Measurements from ENCODE around the gene AHNAK2.

AHNAK2 gene

DNA sequence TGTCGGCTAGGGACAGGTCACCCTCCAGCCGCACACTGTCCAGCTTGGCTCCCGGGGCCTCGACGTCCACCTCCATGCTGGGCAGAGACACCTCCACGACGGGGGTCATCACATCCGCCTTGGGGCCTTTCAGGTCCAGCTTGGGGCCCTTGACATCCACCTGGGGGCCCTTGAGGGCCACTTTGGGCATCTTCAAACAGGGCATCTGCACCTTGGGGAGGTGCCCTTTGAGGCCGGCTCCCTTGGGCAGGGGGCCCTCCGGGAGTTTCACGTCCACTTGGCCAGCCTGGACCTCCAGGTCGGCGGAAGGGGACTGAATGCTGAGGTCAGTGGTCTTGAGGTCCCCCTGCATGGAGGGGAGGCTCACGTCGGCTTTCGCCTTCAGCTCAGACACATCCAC lies 35.6 kb downstream of the AHNAK2 start:
- no peak for TF ChIP-seq FOXP2 (optimal IDR thresholded peaks at IDR 0.05; ENCODE audit: control extremely low read depth, extremely low read length, insufficient read depth)
- no peak for TF ChIP-seq EZH2 (IDR thresholded peaks at IDR 0.05)
- TF ChIP-seq POLR2AphosphoS5 (IDR thresholded peaks at IDR 0.05; ENCODE audit: borderline replicate concordance, low read depth, low read length) = no peak
- no peak for DNase-seq (ENCODE audit: low read depth, low spot score)
- no peak overlapping the region for H3K4me3 ChIP-seq
- no peak overlapping the region for H3K9ac ChIP-seq (ENCODE audit: insufficient read length)
- H3K9me3 ChIP-seq (ENCODE audit: low read depth, low read length) = no peaks in the 10 kb centered on the region
- H3K36me3 ChIP-seq (ENCODE audit: insufficient read depth, low read length) = no peaks in the 10 kb centered on the region
- no peak overlapping the region for H3K27ac ChIP-seq

DNA sequence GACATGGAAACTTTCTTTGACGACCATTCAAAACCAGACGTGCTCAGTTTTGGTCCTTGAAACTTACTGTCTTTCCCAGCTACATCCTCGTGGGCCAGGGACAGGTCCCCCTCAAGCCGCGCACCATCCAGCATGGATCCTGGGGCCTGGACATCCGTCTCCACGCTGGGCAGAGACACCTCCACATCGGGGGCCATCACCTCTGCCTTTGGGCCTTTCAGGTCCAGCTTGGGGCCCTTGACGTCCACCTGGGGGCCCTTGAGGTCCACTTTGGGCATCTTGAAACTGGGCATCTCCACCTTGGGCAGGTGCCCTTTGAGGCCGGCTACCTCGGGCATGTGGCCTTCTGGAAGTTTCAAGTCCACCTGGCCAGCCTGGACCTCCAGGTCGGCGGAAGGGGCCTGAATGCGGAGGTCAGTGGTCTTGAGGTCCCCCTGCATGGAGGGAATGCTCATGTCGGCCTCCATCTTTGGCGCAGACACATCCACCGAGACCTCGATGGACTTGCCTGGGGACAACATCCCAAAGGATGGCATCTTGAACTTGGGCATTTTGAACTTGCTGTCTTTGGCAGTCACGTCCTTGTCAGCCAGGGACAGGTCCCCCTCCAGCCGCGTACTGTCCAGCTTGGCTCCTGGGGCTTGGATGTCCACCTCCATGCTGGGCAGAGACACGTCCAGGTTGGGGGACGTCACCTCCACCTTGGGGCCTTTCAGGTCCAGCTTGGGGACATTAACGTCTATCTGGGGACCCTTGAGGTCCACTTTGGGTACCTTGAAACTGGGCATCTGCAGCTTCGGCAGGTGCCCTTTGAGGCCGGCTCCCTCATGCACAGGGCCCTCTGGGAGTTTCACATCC lies 36.4 kb downstream of the AHNAK2 start:
- Histone ChIP-seq H3K9me3 (ENCODE audit: low read depth, low read length) (no peaks in the 10 kb centered on the region), H3K36me3 (ENCODE audit: insufficient read depth, low read length) (no peaks in the 10 kb centered on the region), H3K9ac (ENCODE audit: insufficient read length) (no peak overlapping the region), H3K27ac (no peak overlapping the region), H3K4me3 (no peak overlapping the region)
- TF ChIP-seq POLR2AphosphoS5 (IDR thresholded peaks at IDR 0.05; ENCODE audit: borderline replicate concordance, low read depth, low read length) = no peak
- TF ChIP-seq EZH2 (IDR thresholded peaks at IDR 0.05) = no peak
- no peak for TF ChIP-seq FOXP2 (optimal IDR thresholded peaks at IDR 0.05; ENCODE audit: control extremely low read depth, extremely low read length, insufficient read depth)
- DNase-seq (ENCODE audit: low read depth, low spot score) = no peak

DNA sequence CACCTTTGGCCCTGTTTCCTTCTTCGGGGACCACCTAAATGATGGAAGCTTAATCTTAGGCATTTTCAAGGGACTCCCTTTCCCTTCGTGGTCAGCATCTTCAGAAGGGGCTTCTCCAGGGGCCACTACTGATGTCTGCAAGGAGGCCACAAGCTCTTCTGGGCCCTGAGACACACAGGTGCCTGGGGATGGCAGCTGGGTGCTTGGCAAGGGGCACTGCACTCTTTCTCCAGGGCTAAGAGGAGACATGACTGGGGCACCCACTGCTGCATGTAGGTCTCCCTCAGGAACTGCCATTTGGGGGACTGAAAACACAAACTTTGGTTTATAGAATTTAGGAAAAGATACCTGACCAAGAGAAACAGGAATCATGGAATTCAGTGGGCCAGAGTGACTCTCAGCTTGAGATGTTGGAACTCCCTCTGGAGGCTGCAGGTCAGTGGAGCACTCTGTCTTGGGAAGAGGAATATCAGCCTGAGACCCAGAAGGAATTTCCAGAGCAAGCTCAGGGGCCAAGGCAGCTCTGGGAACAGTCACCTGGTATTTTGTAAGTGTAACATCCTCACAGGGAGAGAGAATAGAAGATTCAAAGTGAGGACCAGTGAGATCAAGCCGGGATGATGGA lies 37.5 kb downstream of the AHNAK2 start:
- DNase-seq (ENCODE audit: low read depth, low spot score) = no peak
- Histone ChIP-seq H3K4me3 (no peak overlapping the region), H3K9me3 (ENCODE audit: low read depth, low read length) (no peaks in the 10 kb centered on the region), H3K36me3 (ENCODE audit: insufficient read depth, low read length) (no peaks in the 10 kb centered on the region), H3K27ac (no peak overlapping the region), H3K9ac (ENCODE audit: insufficient read length) (no peak overlapping the region)
- TF ChIP-seq POLR2AphosphoS5 (IDR thresholded peaks at IDR 0.05; ENCODE audit: borderline replicate concordance, low read depth, low read length) (no peak), FOXP2 (optimal IDR thresholded peaks at IDR 0.05; ENCODE audit: control extremely low read depth, extremely low read length, insufficient read depth) (no peak), EZH2 (IDR thresholded peaks at IDR 0.05) (no peak)

DNA sequence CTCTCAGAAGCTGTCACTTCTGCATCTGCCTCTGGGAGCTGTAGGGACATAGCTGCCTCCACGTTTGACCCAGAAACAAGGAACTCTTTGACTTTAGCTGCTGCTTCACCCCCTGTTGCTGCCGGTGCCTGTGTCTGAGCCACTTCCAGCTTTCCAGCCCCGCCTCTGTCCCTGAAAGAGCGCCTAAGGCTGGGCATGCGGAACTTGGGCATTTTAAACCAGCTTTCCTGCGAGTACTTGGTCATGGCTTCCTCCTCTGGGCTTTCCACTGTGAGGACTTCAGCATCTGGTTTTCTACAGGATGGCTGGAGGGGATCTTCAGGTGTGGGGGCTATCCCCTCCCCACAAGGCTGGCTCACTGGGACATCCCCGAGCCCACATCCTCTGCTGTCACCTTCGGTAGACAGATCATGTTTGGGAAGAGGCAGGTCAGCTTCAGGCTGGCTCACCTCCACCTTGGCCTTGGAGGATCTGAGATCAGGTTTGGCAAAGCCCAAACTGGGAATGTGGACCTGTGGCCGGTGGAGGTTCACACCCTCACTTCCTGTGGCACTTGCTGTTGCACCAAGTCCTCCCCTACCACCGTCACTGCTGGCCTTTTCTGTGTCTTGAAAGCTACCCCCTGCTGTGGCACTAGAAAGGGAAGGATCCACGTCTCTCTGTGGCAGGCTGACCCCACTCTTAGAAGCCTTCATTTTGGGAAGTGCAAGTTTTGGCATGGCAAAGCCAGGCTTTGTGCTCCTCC lies 38.3 kb downstream of the AHNAK2 start:
- Histone ChIP-seq H3K36me3 (ENCODE audit: insufficient read depth, low read length) (no peaks in the 10 kb centered on the region), H3K9me3 (ENCODE audit: low read depth, low read length) (no peaks in the 10 kb centered on the region), H3K9ac (ENCODE audit: insufficient read length) (no peak overlapping the region), H3K4me3 (no peak overlapping the region), H3K27ac (no peak overlapping the region)
- no peak for TF ChIP-seq POLR2AphosphoS5 (IDR thresholded peaks at IDR 0.05; ENCODE audit: borderline replicate concordance, low read depth, low read length)
- no peak for TF ChIP-seq FOXP2 (optimal IDR thresholded peaks at IDR 0.05; ENCODE audit: control extremely low read depth, extremely low read length, insufficient read depth)
- no peak for TF ChIP-seq EZH2 (IDR thresholded peaks at IDR 0.05)
- DNase-seq (ENCODE audit: low read depth, low spot score) = no peak

DNA sequence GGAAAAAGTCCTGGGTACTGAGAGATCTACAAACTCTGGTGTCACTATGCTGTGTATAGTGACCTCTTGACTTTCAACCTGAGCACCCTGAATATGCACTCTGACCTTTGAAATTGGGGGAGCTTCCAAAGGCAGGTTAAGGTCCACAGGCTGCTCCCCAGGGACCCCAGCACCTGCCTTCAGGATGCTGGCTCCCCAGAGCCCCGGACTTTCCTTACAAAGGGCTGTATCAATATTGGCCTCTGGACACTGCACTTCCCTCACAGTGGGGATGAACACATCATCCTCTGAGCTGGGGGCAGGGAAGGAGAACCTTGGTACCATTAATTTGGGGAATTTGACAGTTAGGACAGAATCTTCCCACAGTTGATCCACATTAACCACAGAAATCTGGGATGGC lies 39.2 kb downstream of the AHNAK2 start:
- no peaks in the 10 kb centered on the region for H3K36me3 ChIP-seq (ENCODE audit: insufficient read depth, low read length)
- no peak overlapping the region for H3K9ac ChIP-seq (ENCODE audit: insufficient read length)
- no peak overlapping the region for H3K4me3 ChIP-seq
- no peak for TF ChIP-seq EZH2 (IDR thresholded peaks at IDR 0.05)
- no peak for TF ChIP-seq FOXP2 (optimal IDR thresholded peaks at IDR 0.05; ENCODE audit: control extremely low read depth, extremely low read length, insufficient read depth)
- TF ChIP-seq POLR2AphosphoS5 (IDR thresholded peaks at IDR 0.05; ENCODE audit: borderline replicate concordance, low read depth, low read length) = no peak
- no peaks in the 10 kb centered on the region for H3K9me3 ChIP-seq (ENCODE audit: low read depth, low read length)
- no peak overlapping the region for H3K27ac ChIP-seq
- no peak for DNase-seq (ENCODE audit: low read depth, low spot score)

DNA sequence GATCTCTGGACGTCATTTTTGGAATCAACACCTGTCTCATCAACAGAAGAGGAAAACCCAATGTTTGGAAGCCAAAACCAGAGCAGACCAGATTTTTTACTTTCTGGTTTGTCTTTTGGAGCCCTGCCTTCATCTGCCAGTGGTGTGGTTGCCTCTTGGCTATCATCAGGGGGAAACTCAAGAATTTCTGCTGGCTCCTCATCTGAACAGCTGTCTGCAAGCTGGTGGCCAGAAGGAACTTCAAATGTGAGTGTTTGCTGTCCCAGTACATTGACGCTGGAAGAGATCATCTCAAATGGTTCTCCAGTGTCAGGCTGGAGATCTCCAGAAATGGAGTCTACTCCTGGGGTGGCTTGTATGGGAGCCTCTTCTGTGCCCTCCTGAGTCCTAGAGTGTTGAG lies 39.7 kb downstream of the AHNAK2 start:
- Histone ChIP-seq H3K9me3 (ENCODE audit: low read depth, low read length) (no peaks in the 10 kb centered on the region), H3K27ac (no peak overlapping the region), H3K9ac (ENCODE audit: insufficient read length) (no peak overlapping the region), H3K4me3 (no peak overlapping the region), H3K36me3 (ENCODE audit: insufficient read depth, low read length) (no peaks in the 10 kb centered on the region)
- TF ChIP-seq POLR2AphosphoS5 (IDR thresholded peaks at IDR 0.05; ENCODE audit: borderline replicate concordance, low read depth, low read length) (no peak), EZH2 (IDR thresholded peaks at IDR 0.05) (no peak), FOXP2 (optimal IDR thresholded peaks at IDR 0.05; ENCODE audit: control extremely low read depth, extremely low read length, insufficient read depth) (no peak)
- no peak for DNase-seq (ENCODE audit: low read depth, low spot score)

DNA sequence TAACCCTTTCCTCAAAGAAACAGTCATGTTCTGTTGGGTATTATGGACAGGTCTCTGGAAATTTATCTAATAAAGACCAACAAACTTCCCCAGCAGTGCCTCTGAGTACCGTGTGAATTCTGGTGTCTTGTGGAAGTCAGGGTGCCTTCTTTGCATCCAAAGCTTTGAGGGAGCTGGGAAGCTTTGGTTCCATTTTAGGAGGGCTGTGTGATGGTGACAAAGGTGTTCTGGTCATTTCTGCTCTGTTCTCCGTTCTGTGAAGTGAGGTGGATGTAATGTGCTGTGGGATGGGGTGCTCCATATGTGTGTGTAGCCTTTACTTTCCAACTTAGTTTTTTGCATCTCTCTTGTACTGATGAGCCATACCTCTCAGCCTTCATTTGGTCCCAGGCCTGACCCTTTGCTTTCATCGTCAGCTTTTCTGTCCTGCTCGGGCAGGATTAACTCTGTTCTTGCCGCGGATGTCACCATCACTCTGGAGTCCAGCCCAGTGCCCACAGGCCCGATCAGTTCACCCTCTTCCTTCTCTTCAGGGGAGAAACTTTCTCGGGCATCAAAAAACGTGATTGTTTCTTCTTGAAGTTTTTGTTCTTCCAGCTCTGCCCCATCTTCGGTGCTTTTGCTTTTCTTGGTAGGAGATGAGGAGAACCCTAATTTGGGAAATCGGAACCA lies 40.3 kb downstream of the AHNAK2 start:
- no peak for DNase-seq (ENCODE audit: low read depth, low spot score)
- Histone ChIP-seq H3K9me3 (ENCODE audit: low read depth, low read length) (no peaks in the 10 kb centered on the region), H3K27ac (no peak overlapping the region), H3K9ac (ENCODE audit: insufficient read length) (no peak overlapping the region), H3K36me3 (ENCODE audit: insufficient read depth, low read length) (no peaks in the 10 kb centered on the region), H3K4me3 (no peak overlapping the region)
- TF ChIP-seq FOXP2 (optimal IDR thresholded peaks at IDR 0.05; ENCODE audit: control extremely low read depth, extremely low read length, insufficient read depth) = no peak
- no peak for TF ChIP-seq POLR2AphosphoS5 (IDR thresholded peaks at IDR 0.05; ENCODE audit: borderline replicate concordance, low read depth, low read length)
- no peak for TF ChIP-seq EZH2 (IDR thresholded peaks at IDR 0.05)

DNA sequence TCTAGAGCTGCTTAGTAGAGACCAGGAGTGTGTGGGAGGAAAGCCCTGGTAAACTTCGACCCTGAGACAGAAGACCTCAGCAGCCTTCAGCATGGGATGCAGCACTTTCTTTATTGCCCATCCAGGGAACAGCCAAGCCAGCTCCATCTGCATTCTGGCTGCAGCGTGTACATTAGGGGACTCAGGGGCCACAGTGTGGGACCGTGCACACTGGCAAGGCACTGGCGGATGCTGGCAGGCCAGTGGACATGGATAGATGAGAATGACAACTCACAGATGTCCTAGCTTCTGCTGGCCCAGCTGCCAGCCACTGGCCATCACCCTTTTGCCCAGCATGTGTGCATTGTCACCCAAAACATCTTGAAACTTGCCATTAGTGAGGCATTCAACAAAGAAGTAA lies 41.0 kb downstream of the AHNAK2 start:
- DNase-seq (ENCODE audit: low read depth, low spot score) = no peak
- no peaks in the 10 kb centered on the region for H3K36me3 ChIP-seq (ENCODE audit: insufficient read depth, low read length)
- no peak overlapping the region for H3K4me3 ChIP-seq
- H3K9me3 ChIP-seq (ENCODE audit: low read depth, low read length) = no peaks in the 10 kb centered on the region
- TF ChIP-seq FOXP2 (optimal IDR thresholded peaks at IDR 0.05; ENCODE audit: control extremely low read depth, extremely low read length, insufficient read depth) = no peak
- TF ChIP-seq EZH2 (IDR thresholded peaks at IDR 0.05) = no peak
- no peak for TF ChIP-seq POLR2AphosphoS5 (IDR thresholded peaks at IDR 0.05; ENCODE audit: borderline replicate concordance, low read depth, low read length)
- H3K27ac ChIP-seq = no peak overlapping the region
- no peak overlapping the region for H3K9ac ChIP-seq (ENCODE audit: insufficient read length)

Data from SK-N-MC (cell line).